ENCODE results near the gene GMDS.

GMDS gene

GRCh38 chr6:1602049-1602713, 643.2 kb downstream of the GMDS start:
- DNase-seq (ENCODE audit: low read depth in 2 of 2) = no peak

GRCh38 chr6:1601158-1602048, 644.0 kb downstream of the GMDS start:
- DNase-seq (ENCODE audit: low read depth in 2 of 2) = no peak

DNA sequence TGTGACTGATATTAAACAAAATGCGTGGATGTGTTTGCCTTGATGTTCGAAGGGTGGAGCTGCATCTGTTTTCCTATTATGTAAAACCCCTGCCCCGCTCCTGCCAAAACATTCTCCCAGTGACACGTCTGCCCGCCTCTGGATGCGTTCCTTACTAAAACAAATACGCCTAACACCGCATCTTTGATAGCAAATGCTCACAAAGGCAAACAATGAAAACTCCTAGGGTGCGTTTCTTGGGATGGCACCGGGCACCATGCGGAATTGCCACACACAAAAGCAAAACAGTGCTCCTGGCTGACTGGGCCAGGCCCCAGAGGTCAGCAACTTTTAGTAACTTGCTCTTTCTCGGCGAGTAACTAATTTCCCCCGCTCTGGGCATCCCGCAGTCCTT, 644.6 kb downstream of the GMDS start:
- DNase-seq (ENCODE audit: low read depth in 2 of 2) = no peak

DNA sequence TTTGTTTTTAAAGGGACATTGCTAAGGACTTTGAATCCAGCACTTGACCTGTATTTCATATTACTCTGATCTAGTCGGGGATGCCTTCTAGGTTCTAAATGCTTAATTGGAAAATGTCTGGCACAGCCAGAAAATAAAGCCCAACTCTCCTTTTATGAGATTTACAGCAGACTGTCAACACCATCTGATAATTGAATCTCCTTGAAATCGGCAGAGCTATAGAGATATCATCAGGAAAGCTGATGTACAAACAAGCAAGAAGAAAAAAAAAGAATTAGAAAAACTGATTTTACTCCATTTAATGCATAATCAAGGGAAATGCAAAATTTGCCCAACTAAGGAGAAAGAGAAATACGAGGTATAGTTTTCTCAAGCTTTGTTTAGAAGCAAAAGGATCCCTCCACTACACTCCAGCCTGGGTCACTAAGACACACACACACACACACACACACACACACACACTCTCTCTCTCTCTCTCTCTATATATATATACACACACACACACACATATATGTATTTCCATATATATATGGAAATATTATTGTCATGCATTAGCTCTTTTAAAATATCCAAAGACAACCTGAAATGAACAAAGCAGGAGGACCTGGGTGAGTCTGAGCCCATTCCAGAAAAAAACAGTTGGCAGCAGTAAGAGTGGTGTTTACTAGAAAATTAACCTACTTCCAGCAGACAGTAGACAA, 645.2 kb downstream of the GMDS start:
- no peak for DNase-seq (ENCODE audit: low read depth in 2 of 2)

DNA sequence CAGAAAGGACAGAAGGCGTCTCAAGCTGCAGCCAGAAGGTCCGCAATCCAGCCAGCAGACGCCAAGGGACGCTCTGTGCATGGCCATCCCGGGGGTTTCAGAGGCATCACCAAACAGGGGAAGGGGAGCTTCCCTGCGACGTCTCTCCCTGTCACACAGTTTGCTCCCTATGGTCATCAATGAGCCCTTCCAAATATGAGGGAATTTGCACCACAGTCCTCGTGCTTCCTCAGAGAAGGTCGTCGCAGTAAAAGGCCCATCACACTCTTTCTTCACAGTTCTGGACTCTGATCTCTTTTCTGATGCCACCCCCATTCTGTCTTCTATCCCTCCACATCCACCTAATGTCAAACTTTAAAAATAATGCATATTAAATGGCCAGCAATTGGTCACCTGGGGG, 645.9 kb downstream of the GMDS start:
- no peak for DNase-seq (ENCODE audit: low read depth in 2 of 2)

- no peak for DNase-seq (ENCODE audit: low read depth in 2 of 2)
Measured at GRCh38 chr6:1598886-1599285, 646.5 kb downstream of the GMDS start.

GRCh38 chr6:1598433-1598832, 647.0 kb downstream of the GMDS start:
- no peak for DNase-seq (ENCODE audit: low read depth in 2 of 2)

DNA sequence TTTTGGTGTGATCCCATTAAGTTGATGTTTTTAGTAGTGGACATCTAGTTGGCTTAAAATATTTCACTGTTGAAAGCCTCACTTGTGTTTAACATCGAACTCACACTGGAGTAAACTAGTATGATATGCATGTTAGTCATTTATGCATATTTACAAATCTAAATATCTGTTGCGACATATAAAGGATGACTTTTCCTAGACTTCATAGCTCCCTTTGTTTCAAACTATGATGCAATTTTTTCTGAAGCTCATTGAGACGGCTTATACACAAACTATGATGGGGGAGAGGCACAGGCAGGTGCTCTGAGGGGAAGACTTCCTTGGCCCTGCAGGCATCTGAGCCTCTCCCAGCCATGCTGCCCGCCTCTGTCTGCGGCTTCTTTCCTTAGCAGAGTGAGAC, 647.5 kb downstream of the GMDS start:
- no peak for DNase-seq (ENCODE audit: low read depth in 2 of 2)

DNA sequence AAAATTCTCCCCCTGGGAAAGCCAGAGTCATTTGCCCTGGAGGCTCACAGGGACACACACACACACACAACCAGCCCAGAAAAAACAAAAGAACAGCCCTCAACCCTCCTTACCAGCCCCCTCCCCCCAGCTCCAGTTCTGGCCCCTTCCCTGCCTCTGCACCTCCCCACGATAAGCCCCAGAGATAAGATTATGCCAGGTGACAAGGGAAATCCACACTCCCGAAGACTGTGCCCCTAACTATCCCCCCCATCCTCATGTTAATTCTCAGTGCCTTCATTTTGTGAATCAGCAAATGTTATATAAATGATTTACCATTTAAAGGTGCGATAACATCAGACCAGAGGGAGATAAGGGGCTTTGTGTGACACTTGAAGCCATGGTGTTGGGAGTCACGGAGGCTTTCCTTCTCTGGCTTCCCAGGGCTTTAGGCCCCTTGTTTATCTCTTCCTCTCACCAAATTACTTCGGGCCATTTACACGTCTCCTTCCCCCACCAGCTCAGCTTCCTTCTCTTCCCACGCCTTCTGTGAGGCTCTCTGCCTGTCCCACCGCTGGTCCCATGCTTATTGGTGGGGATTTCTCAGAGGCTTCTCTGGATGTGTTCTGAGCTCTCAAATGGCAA, 648.2 kb downstream of the GMDS start:
- no peak for DNase-seq (ENCODE audit: low read depth in 2 of 2)

GRCh38 chr6:1596088-1596852, 649.1 kb downstream of the GMDS start:
- peak; percentile 27 to 39 for DNase-seq (ENCODE audit: low read depth in 2 of 2)

DNA sequence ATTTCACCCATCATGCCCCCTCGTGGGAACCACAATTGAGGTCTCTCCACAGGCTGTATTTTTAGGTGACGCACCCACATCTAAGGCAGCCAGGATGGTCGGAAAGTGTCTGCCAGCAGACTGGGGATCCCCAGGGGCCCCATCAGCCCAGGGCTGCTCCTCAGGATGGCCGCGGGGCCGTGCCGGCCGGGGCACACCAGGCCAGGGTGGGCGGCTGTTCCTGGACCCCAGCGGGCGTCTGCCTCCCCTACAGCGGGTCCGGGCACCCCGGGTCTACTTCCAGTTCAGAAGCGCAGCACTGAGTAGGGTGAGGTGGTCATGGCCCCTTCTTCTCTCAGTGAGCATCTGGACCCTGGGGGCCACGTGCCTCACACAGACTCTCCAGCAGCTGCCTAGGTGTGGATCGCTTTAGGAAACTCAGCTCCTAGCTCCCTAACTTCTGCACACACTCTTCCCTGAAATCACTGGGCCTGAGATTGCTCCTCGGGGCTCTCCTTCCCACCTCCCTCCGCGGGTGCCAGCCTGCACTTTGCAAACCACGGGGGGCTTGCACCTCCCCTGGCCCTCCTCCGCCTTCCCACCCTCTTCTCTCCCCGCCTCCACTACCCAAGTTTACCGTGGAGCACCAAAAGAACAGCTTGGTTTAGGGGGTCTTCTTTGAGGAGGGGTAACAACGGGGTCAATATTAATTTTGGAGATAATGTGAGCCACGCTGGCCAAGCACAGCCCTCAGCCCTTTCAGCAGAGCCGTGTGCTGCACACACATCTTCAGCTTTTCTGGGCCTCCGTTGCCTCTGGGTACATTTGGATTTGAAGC, 649.9 kb downstream of the GMDS start:
- no peak for DNase-seq (ENCODE audit: low read depth in 2 of 2)

GRCh38 chr6:1594445-1595200, 650.8 kb downstream of the GMDS start:
- no peak for DNase-seq (ENCODE audit: low read depth in 2 of 2)

GRCh38 chr6:1593958-1594314, 651.5 kb downstream of the GMDS start:
- DNase-seq (ENCODE audit: low read depth in 2 of 2) = no peak

DNA sequence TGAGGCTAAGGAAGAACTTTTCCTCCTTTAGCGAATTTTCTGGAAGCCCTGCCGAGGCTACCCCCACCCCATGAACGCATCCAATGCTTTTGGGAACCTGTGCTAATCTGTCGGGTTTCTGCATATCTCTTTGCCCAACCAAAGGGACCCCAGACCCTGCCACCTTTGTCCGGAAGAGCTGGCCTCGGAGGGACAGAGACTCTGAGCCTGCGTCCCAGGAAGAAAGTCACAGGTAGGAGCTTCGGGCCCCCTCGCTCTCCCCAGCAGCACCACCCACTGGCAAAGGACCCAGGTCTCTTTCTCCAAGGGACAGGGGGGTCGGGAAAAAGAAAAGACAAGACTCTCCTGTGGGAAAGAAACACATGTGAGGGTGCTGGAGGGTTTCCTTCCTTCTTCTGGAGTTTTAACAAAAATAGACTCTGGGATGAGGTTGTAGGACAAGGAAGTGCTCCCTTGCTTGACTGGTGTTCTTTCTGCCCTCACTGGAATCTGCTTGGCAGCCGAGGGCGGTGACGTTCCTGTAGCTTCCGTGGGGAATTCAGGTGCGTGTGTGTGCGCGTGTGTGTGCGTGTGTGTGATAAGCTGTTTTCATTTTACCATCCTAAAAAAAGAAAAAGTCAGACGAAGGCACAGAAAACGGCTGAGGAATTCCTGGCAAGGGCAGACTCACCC, 652.0 kb downstream of the GMDS start:
- DNase-seq (ENCODE audit: low read depth in 2 of 2) = no peak

DNA sequence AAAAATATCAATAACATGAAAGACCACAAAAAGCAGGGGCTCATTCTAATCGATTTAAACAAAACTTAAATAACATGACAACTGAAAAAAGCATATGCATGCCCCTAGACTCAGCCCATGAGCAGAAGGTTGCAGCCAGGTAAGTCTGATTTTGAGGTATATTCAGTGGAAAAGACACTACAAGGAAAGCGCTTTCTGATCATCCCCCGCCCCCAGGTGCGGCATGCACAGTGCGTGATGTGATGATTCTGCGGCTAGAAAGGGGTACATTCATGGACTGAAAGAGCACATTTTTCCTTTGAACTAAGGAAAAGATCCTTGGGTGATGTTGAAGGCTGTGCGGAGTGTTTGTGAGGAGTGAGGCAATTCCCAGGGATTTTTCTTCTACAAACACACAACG, 652.6 kb downstream of the GMDS start:
- no peak for DNase-seq (ENCODE audit: low read depth in 2 of 2)

GRCh38 chr6:1591926-1592325, 653.5 kb downstream of the GMDS start:
- DNase-seq (ENCODE audit: low read depth in 2 of 2) = no peak

DNA sequence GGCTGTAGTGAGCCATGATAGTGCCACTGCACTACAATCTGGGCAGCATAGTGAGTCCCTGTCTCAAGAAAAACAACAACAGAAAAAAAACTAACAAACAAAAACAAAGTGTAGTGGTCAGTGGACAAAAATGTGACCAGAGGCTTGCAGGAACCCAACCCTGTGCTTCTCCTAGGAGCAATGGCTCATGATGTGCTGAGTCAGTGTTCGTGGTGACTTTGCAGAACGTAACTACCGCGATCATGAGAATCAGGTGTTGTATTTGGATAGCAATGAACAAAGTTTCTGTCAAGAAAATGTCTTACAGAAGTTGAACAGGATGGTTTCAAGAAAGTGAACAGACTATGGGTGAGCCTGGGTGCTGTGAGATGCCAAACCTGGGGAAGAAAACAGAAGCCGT, 654.2 kb downstream of the GMDS start:
- DNase-seq (ENCODE audit: low read depth in 2 of 2) = no peak

- no peak for DNase-seq (ENCODE audit: low read depth in 2 of 2)
Measured at GRCh38 chr6:1590580-1590979, 654.8 kb downstream of the GMDS start.

GRCh38 chr6:1589208-1589607, 656.2 kb downstream of the GMDS start:
- no peak for DNase-seq (ENCODE audit: low read depth in 2 of 2)
